Measurements from ENCODE around the gene SHC4.

DNA sequence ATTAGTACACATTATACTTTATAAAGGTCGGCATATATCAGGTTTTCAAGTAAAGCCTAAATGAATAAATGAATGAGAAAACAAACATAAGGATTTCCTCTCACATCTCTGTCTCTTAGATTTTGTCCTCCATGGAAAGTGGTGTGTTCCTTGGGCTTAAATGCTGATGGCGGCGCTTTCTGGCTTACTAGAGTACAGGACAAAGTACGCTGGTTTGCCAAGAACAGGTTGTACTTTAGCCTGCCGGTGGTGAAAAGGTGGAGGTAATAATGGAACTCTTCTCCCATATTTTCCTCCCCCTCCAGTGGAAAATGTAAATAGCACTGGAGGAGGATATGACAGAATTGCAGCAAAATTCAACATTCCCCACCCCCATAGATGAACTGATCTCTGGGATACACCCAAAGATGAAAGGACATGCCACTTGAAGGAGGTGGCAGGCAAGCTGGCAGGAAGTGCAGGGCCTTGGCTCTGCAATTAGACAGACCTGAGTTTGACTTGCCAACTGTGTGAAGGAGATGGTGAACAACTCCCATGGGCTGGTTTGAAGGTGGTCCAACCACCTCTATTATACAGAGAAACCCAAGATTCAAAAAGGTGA is 182.1 kb downstream of the SHC4 start:
- TF ChIP-seq NFIX (CRISPR knock-in tag; IDR thresholded peaks at IDR 0.05; ENCODE audit: low read depth) (no peak), FOS (IDR thresholded peaks at IDR 0.05; ENCODE audit: extremely low read depth, insufficient read length) (no peak), SETDB1 (IDR thresholded peaks at IDR 0.05; ENCODE audit: low read length) (no peak), POLR2A (conservative IDR thresholded peaks at IDR 0.05) (no peak), CBX2 (IDR thresholded peaks at IDR 0.05; ENCODE audit: insufficient read depth, low read length, poor library complexity, severe bottlenecking) (no peak)
- TF ChIP-seq, protein P1, sequence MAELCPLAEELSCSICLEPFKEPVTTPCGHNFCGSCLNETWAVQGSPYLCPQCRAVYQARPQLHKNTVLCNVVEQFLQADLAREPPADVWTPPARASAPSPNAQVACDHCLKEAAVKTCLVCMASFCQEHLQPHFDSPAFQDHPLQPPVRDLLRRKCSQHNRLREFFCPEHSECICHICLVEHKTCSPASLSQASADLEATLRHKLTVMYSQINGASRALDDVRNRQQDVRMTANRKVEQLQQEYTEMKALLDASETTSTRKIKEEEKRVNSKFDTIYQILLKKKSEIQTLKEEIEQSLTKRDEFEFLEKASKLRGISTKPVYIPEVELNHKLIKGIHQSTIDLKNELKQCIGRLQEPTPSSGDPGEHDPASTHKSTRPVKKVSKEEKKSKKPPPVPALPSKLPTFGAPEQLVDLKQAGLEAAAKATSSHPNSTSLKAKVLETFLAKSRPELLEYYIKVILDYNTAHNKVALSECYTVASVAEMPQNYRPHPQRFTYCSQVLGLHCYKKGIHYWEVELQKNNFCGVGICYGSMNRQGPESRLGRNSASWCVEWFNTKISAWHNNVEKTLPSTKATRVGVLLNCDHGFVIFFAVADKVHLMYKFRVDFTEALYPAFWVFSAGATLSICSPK (IDR thresholded peaks at IDR 0.05; ENCODE audit: borderline replicate concordance), result no peak
- TF ChIP-seq, protein P2, sequence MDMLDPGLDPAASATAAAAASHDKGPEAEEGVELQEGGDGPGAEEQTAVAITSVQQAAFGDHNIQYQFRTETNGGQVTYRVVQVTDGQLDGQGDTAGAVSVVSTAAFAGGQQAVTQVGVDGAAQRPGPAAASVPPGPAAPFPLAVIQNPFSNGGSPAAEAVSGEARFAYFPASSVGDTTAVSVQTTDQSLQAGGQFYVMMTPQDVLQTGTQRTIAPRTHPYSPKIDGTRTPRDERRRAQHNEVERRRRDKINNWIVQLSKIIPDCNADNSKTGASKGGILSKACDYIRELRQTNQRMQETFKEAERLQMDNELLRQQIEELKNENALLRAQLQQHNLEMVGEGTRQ (CRISPR knock-in tag; IDR thresholded peaks at IDR 0.05), result no peak

Measured in K562 (cell line).